Dermis blood vessel endothelial cell (primary cell): ENCODE data around the gene FGF12. TPM values are rescaled to one million over a fixed set of nuclear protein-coding genes. Genes with fewer than 3 reads are reported as not detected.
"Not testable (repeated sequence)": the region's sequence is repeated elsewhere in the genome, so short reads cannot be mapped to it uniquely, and the experiment has no call there.

Source experiments
- DNase-seq: peaks from one replicate; pipeline ENCODE4 v3.0.0; 2010
- total RNA-seq: library from RNA; depleted of rRNA; stranded (reverse); fragments of >200 nt; gene quantifications from 2 replicates; pipeline ENCODE4 v1.2.3, GENCODE V29; 2014

FGF12 gene
- total RNA-seq, 1 donor from 2014 or later, result 1.2 TPM

GRCh38 chr3:192577811-192578210 is 149.5 kb downstream of the FGF12 start:
- DNase-seq, result no peak

DNA sequence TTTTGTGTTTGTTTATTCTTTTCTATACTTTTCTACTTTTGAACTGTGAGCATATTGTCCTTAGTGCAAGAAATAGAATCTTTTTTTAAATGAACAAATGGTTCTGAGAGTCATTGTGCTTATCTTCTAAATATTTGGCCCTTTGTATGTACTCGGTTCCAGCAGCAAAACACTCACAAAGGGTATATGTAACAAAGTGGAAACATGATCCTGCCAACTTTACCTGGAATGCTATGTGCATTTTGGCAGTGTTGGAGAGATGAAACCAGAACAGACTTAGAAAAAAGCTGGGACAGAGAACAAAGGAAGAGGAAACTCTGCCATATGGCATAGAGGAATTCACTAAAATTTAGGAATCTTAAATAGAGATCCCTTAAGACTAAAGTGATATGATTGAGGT is 150.1 kb downstream of the FGF12 start:
- DNase-seq, result no peak

DNA sequence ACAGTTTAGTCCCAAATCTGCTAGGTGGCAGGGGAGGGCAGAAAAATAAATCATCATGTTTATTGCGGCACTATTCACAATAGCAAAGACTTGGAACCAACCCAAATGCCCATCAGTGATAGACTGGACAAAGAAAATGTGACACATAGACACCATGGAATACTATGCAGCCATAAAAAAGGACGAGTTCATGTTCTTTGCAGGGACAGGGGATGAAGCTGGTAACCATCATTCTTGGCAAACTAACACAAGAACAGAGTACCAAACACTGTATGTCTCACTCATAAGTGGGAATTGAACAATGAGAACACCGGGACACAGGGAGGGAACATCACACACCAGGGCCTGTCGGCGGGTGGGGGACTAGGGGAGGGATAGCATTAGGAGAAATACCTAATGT is 150.6 kb downstream of the FGF12 start:
- DNase-seq, result not testable (repeated sequence)

GRCh38 chr3:192575879-192576506 is 151.3 kb downstream of the FGF12 start:
- DNase-seq, result no peak

- no peak for DNase-seq
These were observed 154.1 kb downstream of the FGF12 start for GRCh38 chr3:192573240-192573639.

DNA sequence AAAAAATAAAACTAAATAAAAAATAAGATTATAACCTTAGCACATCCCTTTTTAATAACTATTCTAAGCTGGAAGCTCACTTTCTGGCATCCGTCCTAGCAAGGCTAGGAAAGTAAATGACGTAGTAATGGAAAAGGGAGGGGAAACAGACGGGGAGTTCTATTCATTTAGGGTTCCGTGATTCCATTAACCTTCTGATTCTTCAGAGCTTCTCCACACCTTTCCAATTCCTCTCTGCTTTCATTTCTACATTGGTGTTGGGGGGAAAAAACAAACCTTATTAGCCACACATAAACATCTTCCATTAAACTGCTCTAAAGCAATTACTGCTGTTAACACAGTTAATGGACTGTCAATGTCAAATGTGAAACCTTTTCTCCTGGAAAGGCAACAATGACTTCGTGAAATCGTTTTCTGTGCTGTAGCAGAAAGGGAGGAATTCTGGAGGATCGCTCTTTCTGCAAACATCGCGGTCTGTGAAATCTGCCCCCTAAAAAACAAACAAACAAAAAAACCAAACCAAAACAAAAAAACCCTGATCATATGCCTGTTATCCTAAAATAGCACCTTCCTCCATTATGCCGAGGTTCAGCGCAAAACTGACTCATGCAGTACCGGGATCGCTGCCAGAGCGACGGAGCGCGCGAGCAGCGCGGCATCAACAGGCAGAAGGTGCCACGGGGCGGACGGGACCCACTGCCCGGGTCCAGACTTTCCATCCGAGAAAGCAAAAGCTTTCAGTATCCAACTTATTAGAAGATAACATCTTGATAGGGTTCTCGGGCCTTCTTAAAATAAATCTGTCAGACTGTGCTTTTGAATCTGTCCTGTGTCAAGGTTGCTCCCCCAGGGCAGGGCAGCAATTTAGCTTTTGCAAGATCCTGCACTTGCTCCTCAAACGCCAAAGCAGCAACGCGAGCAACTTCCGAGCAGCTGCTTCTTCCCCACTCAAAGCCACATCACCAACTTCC is 156.2 kb downstream of the FGF12 start:
- DNase-seq, result peak; percentile 56

DNA sequence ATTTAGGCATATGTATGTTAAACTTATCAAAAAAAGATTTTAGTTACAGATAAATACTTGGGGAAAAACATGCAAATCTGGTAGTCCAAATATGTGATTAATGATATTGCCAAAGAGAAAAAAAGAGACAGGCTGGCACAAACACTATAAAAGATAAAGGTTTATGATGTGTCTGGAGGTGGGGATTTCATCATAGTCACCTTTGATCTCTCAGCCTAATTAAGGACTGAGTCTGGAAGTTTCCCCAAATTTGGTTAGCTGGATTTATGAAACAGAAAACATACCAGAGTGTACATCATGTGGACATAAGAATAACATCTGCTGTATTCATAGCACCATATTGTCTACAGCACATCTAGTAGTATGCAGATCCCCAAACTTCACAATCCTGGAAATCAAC is 157.0 kb downstream of the FGF12 start:
- no peak for DNase-seq

GRCh38 chr3:192566706-192567290 is 160.5 kb downstream of the FGF12 start:
- DNase-seq, result peak; percentile 87

- no peak for DNase-seq
These were observed 162.7 kb downstream of the FGF12 start for GRCh38 chr3:192564611-192565010.

DNA sequence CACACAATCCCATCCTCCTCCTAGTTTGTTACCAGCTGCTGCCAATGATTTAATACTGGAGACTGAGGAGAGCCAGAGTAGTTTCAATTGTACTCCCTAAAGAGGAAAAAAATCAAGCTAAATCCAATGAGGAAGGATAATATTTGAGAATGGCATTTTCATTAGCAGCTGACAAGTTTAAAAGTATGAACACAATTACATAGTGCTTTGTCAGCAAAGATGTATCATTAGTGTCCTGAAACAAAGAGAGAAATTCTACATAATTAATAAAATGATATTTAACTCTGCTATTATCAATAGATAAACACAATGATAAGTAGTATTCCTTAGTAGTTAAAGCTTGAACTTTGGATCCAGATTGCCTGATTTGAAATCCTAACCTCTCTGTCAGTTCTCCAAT is 163.9 kb downstream of the FGF12 start:
- no peak for DNase-seq

GRCh38 chr3:192553707-192554106 is 173.6 kb downstream of the FGF12 start:
- DNase-seq, result no peak

GRCh38 chr3:192550356-192550755 is 177.0 kb downstream of the FGF12 start:
- DNase-seq, result no peak

- no peak for DNase-seq
These were observed 182.0 kb downstream of the FGF12 start for GRCh38 chr3:192545333-192545732.

DNA sequence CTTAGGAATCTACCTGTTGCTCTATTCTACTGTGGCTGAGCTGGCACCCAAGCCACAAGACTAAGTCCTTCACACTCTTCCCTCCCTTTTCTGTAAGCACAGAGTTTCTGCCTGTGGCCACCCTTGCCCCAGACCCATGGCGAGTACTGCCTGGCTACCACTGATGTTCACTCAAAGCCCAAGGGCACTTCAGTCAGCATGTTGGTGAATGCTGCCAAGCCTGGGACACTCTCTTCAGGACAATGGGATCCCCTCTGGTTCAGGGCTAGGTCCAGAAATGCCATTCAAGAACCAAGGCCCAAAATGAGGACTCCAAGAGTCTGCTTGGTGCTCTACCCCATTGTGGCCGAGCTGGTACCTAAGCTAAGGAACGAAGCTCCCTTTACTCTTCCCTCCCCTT is 184.2 kb downstream of the FGF12 start:
- DNase-seq, result no peak

- DNase-seq, result peak; percentile 4
These were observed 210.5 kb downstream of the FGF12 start for GRCh38 chr3:192516820-192517219.

DNA sequence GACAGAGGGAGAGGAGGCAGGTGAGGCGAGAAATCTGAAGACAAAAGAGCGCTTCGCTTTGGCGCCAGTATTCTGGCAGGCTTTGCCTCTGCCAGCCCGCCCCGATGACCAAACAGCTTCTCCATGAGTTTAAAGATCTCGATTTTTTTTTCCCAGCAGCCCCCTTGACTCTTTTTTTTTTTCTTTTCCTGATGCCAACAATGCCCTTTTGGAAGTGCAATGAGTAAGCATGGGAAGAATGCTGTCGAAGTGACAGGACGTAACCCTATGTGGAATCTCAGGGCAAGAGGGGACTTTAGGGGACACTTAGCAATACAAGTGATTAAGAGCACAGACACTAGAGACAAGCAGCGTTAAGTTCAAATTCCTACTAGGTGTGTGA is 211.7 kb downstream of the FGF12 start:
- DNase-seq, result no peak

GRCh38 chr3:192514754-192515663 is 212.3 kb downstream of the FGF12 start:
- DNase-seq, result no peak

DNA sequence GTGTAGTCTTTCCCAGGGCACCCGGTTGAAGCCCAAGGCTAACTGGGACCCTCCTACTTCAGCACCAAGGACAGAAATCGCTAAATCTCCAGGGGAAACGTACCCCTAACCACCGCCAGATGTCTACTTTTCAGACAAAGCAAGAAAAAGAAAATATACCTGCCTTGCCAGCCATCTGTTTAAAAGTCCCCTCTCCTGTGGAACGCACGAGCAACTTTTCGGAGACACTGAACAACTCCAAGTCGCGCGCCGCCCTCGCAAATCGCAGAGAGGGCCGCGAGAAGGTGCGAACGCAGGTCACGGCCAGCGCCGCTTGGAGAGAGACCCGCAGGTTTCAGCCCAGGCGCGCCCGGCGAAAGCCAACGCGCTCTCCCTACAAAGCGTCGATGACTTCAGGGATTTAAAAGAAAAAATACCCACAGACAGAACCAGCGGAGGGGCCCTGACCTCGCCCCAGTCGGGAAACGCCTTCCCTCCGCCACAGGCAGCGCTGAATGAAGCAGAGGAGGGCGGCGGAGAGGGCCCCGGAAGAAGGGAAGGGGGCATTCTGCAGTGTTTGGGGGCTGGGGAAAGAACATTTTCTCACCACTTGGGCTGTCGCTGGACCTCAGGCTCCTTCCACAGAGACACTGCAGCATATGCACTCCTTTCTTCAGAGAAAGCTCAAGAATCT is 213.1 kb downstream of the FGF12 start:
- DNase-seq, result peak; percentile 21

GRCh38 chr3:192505731-192506130 is 221.6 kb downstream of the FGF12 start:
- no peak for DNase-seq

GRCh38 chr3:192501401-192501800 is 225.9 kb downstream of the FGF12 start:
- no peak for DNase-seq

DNA sequence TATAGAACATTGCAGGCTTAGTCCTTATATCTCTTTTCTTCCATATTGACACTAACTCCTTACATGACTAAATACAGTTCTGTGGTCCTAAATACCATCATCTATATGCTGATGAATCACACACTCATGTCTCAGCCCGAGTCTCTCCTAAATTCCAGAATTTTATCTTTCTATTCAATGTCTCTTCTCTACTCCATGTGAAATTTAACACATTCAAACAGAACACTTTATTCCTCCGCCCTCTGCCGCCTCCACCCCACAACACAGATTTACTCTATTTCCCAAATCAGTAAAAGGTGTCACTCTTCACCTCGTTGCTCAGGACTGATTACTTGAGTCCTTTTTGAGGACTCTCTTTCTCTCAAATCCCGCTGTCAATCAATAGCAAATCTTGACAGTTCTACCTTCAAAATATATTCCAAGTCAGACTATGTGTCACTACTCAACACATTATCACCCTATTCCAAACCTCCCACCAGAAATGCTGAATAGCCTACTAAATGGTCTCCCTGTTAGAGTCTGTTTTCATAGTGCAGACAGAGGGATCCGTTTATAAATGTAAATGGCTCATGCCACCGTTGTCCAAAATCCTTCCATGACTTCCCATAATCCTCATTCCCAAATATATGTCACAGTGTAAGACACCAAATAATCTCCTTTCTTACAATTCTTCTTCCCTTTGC is 230.3 kb downstream of the FGF12 start:
- no peak for DNase-seq
